Caco-2 (cell line): ENCODE results near the gene SMCO3. TPM values are rescaled to one million over a fixed set of nuclear protein-coding genes. Genes with fewer than 3 reads are reported as not detected.

Source experiments
- BruUV-seq: library from RNA; stranded (reverse); fragments of 400-500 nt; replicated peaks from 2 replicates; lab custom pipeline; 2021; lab: Mats Ljungman, UMichigan
- CTCF ChIA-PET: fragments of 300-600 bp; sonication (Branson Sonifier 250); formaldehyde crosslinking; loops from one replicate; lab custom pipeline; 2022; ENCODE audit warnings: antibody characterized with exemption; lab: Charles Lee
- POLR2A ChIA-PET: fragments of 300-600 bp; sonication (Branson Sonifier 250); formaldehyde crosslinking; loops from one replicate; lab custom pipeline; 2022; ENCODE audit warnings: antibody characterized with exemption; lab: Charles Lee
- DNase-seq, 2 experiments: peaks; one replicate each; pipeline versions ENCODE4 v3.0.0 to v3.0.0-alpha.2; 2020 to 2022
- H3K27me3 ChIP-seq: replicated peaks from 2 replicates; pipeline ENCODE4 v1.6.0; 2011; ENCODE audit warnings: low read length; ENCODE audit not compliant: control insufficient read depth, insufficient read depth
- H3K36me3 ChIP-seq: 2 replicates; pipeline ENCODE4 v1.5.1; 2011; ENCODE audit warnings: low read length; ENCODE audit not compliant: control insufficient read depth, insufficient read depth
- H3K4me1 ChIP-seq: fragments of 250-450 bp; sonication (Bioruptor Pico); 2 replicates; pipeline ENCODE4 v1.5.1; 2020; ENCODE audit warnings: mild to moderate bottlenecking
- H3K4me3 ChIP-seq: 2 replicates; pipeline ENCODE4 v1.5.1; 2011; ENCODE audit warnings: low read depth, mild to moderate bottlenecking, control low read depth, low read length
- H3K9me3 ChIP-seq: fragments of 250-450 bp; sonication (Bioruptor Pico); 2 replicates; pipeline ENCODE4 v1.5.1; 2020; ENCODE audit warnings: mild to moderate bottlenecking, moderate library complexity
- H3K27ac Mint-ChIP-seq: one replicate; pipeline ENCODE4 v1.8.0; 2022; ENCODE audit warnings: mixed read lengths; ENCODE audit not compliant: unreplicated experiment
- H3K27me3 Mint-ChIP-seq: one replicate; pipeline ENCODE4 v1.8.0; 2022; ENCODE audit warnings: mixed read lengths; ENCODE audit not compliant: insufficient read depth, unreplicated experiment
- H3K36me3 Mint-ChIP-seq: one replicate; pipeline ENCODE4 v1.8.0; 2022; ENCODE audit warnings: mild to moderate bottlenecking, mixed read lengths; ENCODE audit not compliant: insufficient read depth, unreplicated experiment
- H3K4me1 Mint-ChIP-seq: one replicate; pipeline ENCODE4 v1.8.0; 2022; ENCODE audit warnings: low read depth, mixed read lengths; ENCODE audit not compliant: unreplicated experiment
- H3K4me3 Mint-ChIP-seq: one replicate; pipeline ENCODE4 v1.8.0; 2022; ENCODE audit warnings: mild to moderate bottlenecking, moderate library complexity, mixed read lengths; ENCODE audit not compliant: unreplicated experiment
- H3K9me3 Mint-ChIP-seq: one replicate; pipeline ENCODE4 v1.8.0; 2022; ENCODE audit warnings: mixed read lengths; ENCODE audit not compliant: unreplicated experiment
- intact Hi-C: fragments of 100-400 bp; cut with micrococcal nuclease; formaldehyde crosslinking; loops from one replicate; pipeline ENCODE4 v1.10.0; 2022; ENCODE audit not compliant: unreplicated experiment
- total RNA-seq: library from RNA; stranded (reverse); gene quantifications from 2 replicates; pipeline ENCODE4 v1.2.3, GENCODE V29; 2022
- TF ChIP-seq, protein P1 (sequence below), 2 experiments: fragments of 200-600 bp in 1 of 2; IDR thresholded peaks; 1 replicate in 1 of 2; 2 replicates in 1 of 2; pipeline versions ENCODE4 v1.5.1 to v1.8.0; 2011 to 2022; ENCODE audit warnings: antibody characterized with exemption in 1 of 2, control low read depth in 1 of 2, inconsistent platforms in 1 of 2, low read depth in 1 of 2, low read length in 1 of 2, mild to moderate bottlenecking in 1 of 2, moderate library complexity in 1 of 2; ENCODE audit not compliant: insufficient read depth in 1 of 2, severe bottlenecking in 1 of 2, unreplicated experiment in 1 of 2

SMCO3 gene
- total RNA-seq, 1 experiment from 2014 or later: not detected

DNA sequence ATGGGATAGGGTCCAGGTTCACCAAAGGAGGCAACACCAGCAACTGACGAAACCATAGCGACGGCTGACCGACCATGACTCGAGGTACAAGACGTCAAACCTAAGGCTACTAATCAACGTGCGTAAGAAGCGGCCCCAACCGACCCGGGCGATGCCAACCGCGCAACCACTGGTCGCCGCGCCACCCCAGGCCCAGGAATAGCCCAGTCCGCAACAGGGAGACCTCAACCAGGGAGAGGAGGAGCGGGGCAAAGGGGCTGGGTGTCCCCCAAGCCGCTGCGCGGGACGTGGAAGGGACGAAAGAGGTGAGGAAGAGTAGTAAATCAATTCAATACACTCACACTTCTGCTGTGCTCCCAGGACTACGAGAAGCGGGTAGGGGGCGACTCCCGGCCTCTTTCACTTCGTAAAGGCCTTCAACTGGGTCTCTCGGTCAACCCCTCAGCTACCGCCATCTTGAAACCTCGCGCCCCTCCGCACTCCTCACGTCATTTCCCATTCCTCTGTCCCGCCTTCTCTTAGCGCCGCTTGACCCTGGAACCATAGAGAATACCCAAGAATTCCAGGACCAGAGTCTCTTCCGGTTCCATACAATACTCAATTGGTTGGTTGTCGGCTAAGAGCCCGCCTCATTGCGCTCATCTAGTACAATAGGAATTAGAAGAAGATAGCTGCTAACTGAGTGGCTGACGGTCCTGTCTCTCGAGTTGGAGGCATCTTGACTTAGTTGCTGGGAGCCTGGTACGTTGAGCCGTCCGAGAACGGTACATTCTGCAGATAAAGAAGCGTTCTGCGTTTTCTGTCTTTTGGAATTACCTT lies 10.8 kb downstream of the SMCO3 start, which contains the start of the genes C12orf60 and WBP11:
Gene C12orf60, plus strand, starts transcription at position 660 of the 819 bp plus-strand sequence. CDS start 19,266 bp downstream, outside the sequence.
Gene WBP11, minus strand, starts transcription at position 468 of the 819 bp plus-strand sequence. CDS start 2,095 bp downstream, outside the sequence.
- BruUV-seq: TSS peak; percentile 49
- Mint-ChIP-seq H3K4me3 (no peak within 1 kb of the TSS), H3K27me3 (no peaks in the 10 kb centered on the region), H3K36me3 (peaks cover 32% of the 10 kb centered on the region), H3K27ac (no peak within 1 kb of the TSS), H3K4me1 (peaks cover 16% of the 10 kb centered on the region), H3K9me3 (no peaks in the 10 kb centered on the region)
- H3K4me3 ChIP-seq: peak within 1 kb of the TSS; percentile 86
- POLR2A ChIA-PET: interaction anchor here (1.0 to 2.6 kb wide), 4 partner anchors 26 to 1108 kb away, joined by 6 to 42 read pairs (median 16); partner anchors contain the start of gene DERA
- TF ChIP-seq, protein P1, sequence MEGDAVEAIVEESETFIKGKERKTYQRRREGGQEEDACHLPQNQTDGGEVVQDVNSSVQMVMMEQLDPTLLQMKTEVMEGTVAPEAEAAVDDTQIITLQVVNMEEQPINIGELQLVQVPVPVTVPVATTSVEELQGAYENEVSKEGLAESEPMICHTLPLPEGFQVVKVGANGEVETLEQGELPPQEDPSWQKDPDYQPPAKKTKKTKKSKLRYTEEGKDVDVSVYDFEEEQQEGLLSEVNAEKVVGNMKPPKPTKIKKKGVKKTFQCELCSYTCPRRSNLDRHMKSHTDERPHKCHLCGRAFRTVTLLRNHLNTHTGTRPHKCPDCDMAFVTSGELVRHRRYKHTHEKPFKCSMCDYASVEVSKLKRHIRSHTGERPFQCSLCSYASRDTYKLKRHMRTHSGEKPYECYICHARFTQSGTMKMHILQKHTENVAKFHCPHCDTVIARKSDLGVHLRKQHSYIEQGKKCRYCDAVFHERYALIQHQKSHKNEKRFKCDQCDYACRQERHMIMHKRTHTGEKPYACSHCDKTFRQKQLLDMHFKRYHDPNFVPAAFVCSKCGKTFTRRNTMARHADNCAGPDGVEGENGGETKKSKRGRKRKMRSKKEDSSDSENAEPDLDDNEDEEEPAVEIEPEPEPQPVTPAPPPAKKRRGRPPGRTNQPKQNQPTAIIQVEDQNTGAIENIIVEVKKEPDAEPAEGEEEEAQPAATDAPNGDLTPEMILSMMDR (IDR thresholded peaks at IDR 0.05; ENCODE audit: insufficient read depth in 1 of 2, low read depth in 1 of 2, low read length in 1 of 2, severe bottlenecking in 1 of 2, unreplicated experiment in 1 of 2): no peak
- intact Hi-C loops: loop anchor here (1.0 to 5.0 kb wide), 4 partner anchors 32 to 1079 kb away; partner anchors contain the start of genes ART4 and STRAP
- H3K36me3 ChIP-seq: peaks cover 3% of the 10 kb centered on the region; the same call in 1 of the 2 replicates
- H3K9me3 ChIP-seq: no peaks in the 10 kb centered on the region
- peaks cover 12% of the 10 kb centered on the region; the same call in 1 of the 2 replicates for H3K4me1 ChIP-seq
- CTCF ChIA-PET: interaction anchor here (0.6 to 1.6 kb wide), 4 partner anchors 9 to 193 kb away, joined by 3 to 16 read pairs (median 4); a partner anchor contains a TSS
- no peaks in the 10 kb centered on the region for H3K27me3 ChIP-seq
- DNase-seq: peak; percentile 96 to 99

DNA sequence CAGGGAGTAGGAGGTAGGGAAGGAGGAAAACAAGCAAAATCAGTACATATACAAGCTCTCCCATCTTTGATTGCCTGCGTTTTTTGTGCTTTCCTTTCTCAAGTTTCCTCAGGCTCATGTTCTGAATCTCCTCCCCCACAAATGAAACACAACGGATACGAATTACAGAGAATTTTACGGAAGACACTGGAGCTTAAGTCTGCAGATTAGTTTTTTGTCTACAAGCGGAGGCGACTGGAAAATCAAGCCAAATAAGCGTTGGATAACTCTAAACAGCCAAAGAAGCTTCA lies 11.3 kb downstream of the SMCO3 start:
- no peak for DNase-seq
- peaks cover 16% of the 10 kb centered on the region for H3K4me1 Mint-ChIP-seq
- H3K27me3 Mint-ChIP-seq: no peaks in the 10 kb centered on the region
- intact Hi-C loops: loop anchor here (1.0 to 5.0 kb wide), 4 partner anchors 31 to 1080 kb away; partner anchors contain the start of genes ART4 and STRAP
- no peak overlapping the region for H3K27ac Mint-ChIP-seq
- TF ChIP-seq, protein P1 (IDR thresholded peaks at IDR 0.05; ENCODE audit: insufficient read depth in 1 of 2, low read depth in 1 of 2, low read length in 1 of 2, severe bottlenecking in 1 of 2, unreplicated experiment in 1 of 2): no peak
- no TSS peak for BruUV-seq
- POLR2A ChIA-PET: interaction anchor here (1.4 to 2.6 kb wide), 3 partner anchors 26 to 32 kb away, joined by 7 to 42 read pairs (median 24); a partner anchor contains a TSS
- Histone ChIP-seq H3K9me3 (no peaks in the 10 kb centered on the region), H3K4me1 (peaks cover 12% of the 10 kb centered on the region; the same call in 1 of the 2 replicates), H3K36me3 (peaks cover 3% of the 10 kb centered on the region; the same call in 1 of the 2 replicates), H3K27me3 (no peaks in the 10 kb centered on the region), H3K4me3 (peak overlapping the region; percentile 86)
- CTCF ChIA-PET: interaction anchor here (1.6 kb wide), 2 partner anchors 33 to 193 kb away, joined by 6 to 16 read pairs; a partner anchor contains a TSS
- H3K4me3 Mint-ChIP-seq: no peak overlapping the region
- no peaks in the 10 kb centered on the region for H3K9me3 Mint-ChIP-seq
- peaks cover 37% of the 10 kb centered on the region for H3K36me3 Mint-ChIP-seq

DNA sequence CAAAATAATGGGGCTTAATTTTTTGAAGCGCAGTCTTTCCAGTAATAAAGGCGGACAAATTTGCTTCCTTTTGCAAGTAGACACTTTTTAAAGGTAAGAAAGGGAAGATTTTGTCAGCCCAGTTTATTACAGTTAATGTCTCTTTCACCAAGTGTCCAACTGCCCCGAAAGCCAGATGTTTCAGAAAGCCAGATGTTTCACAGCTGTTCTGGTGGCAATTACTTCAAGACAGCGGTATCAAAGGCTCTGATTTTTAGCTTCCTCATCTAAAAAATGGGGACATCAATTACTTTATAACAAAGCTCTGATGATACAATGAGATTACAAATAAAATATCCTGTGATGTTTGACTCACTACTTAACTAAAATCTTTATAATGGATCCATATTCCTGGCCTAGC lies 11.7 kb downstream of the SMCO3 start:
- Histone ChIP-seq H3K27me3 (no peaks in the 10 kb centered on the region), H3K9me3 (no peaks in the 10 kb centered on the region), H3K36me3 (peaks cover 3% of the 10 kb centered on the region; the same call in 1 of the 2 replicates), H3K4me1 (peaks cover 12% of the 10 kb centered on the region; the same call in 1 of the 2 replicates), H3K4me3 (peak overlapping the region; percentile 86)
- peaks cover 16% of the 10 kb centered on the region for H3K4me1 Mint-ChIP-seq
- intact Hi-C loops: loop anchor here (2.0 to 5.0 kb wide), 2 partner anchors 40 to 127 kb away; partner anchors contain the start of gene ART4
- POLR2A ChIA-PET: interaction anchor here (1.4 to 2.6 kb wide), 3 partner anchors 25 to 32 kb away, joined by 7 to 42 read pairs (median 24); a partner anchor contains a TSS
- H3K36me3 Mint-ChIP-seq: peaks cover 42% of the 10 kb centered on the region
- H3K4me3 Mint-ChIP-seq: no peak overlapping the region
- no peak for DNase-seq
- H3K27ac Mint-ChIP-seq: no peak overlapping the region
- TF ChIP-seq, protein P1 (IDR thresholded peaks at IDR 0.05; ENCODE audit: insufficient read depth in 1 of 2, low read depth in 1 of 2, low read length in 1 of 2, severe bottlenecking in 1 of 2, unreplicated experiment in 1 of 2): no peak
- no TSS peak for BruUV-seq
- CTCF ChIA-PET: interaction anchor here (1.6 kb wide), 2 partner anchors 32 to 193 kb away, joined by 6 to 16 read pairs; a partner anchor contains a TSS
- no peaks in the 10 kb centered on the region for H3K27me3 Mint-ChIP-seq
- no peaks in the 10 kb centered on the region for H3K9me3 Mint-ChIP-seq
